B cell (primary cell): ENCODE data around the gene FHIT.

Experiments
- EZH2 ChIP-seq: IDR thresholded peaks from 2 replicates; pipeline ENCODE4 v1.6.1; 2012; ENCODE audit warnings: borderline replicate concordance, low read depth, mild to moderate bottlenecking, moderate library complexity, low read length; ENCODE audit not compliant: insufficient read depth, poor library complexity, severe bottlenecking
- TF ChIP-seq, protein P1 (sequence below): fragments of 200-600 bp; IDR thresholded peaks from one replicate; pipeline ENCODE4 v1.8.0; 2022; ENCODE audit warnings: antibody characterized with exemption, mild to moderate bottlenecking

DNA sequence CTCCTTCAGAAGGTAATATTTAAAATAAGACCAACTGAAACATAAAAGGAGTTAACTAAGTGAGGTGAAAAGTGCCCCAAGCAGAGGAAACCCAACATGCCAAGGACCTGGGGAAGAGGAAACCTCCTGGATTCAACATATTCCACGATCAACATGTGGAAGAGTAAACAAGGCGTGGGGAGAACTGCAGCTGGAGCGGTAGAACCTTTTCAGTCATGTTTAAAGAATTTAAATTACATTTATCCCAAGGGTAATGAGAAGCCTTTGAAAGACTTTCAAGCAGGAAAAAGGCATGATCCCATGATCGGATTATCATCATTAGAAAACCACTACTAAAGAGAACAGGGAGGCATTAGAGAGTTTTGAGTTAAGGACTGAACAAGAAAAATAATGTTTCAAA is 330.7 kb downstream of the FHIT start:
- TF ChIP-seq, protein P1, sequence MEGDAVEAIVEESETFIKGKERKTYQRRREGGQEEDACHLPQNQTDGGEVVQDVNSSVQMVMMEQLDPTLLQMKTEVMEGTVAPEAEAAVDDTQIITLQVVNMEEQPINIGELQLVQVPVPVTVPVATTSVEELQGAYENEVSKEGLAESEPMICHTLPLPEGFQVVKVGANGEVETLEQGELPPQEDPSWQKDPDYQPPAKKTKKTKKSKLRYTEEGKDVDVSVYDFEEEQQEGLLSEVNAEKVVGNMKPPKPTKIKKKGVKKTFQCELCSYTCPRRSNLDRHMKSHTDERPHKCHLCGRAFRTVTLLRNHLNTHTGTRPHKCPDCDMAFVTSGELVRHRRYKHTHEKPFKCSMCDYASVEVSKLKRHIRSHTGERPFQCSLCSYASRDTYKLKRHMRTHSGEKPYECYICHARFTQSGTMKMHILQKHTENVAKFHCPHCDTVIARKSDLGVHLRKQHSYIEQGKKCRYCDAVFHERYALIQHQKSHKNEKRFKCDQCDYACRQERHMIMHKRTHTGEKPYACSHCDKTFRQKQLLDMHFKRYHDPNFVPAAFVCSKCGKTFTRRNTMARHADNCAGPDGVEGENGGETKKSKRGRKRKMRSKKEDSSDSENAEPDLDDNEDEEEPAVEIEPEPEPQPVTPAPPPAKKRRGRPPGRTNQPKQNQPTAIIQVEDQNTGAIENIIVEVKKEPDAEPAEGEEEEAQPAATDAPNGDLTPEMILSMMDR, result no peak
- TF ChIP-seq EZH2, result no peak
